Spinal cord (tissue), 10 donors: Measurements from ENCODE around the gene TGOLN2. TPM values are rescaled to one million over a fixed set of nuclear protein-coding genes. Genes with fewer than 3 reads are reported as not detected.

Experiments
- DNase-seq, 6 donors: peaks; one replicate each; pipeline versions ENCODE4 v3.0.0 to v3.0.0-alpha.2; 2013 to 2015; ENCODE audit warnings: low spot score in 6 of 6, low read depth in 4 of 6
- H3K27ac ChIP-seq: one replicate; pipeline ENCODE4 v1.5.1; 2013; ENCODE audit warnings: low read depth, low read length, control low read depth
- H3K27me3 ChIP-seq: one replicate; pipeline ENCODE4 v1.6.1; 2013; ENCODE audit warnings: low read length; ENCODE audit not compliant: control insufficient read depth, insufficient read depth
- H3K36me3 ChIP-seq: one replicate; pipeline ENCODE4 v1.6.1; 2013; ENCODE audit warnings: low read length; ENCODE audit not compliant: control insufficient read depth, insufficient read depth
- H3K4me1 ChIP-seq: one replicate; pipeline ENCODE4 v1.6.1; 2013; ENCODE audit warnings: low read length; ENCODE audit not compliant: control insufficient read depth, insufficient read depth
- H3K4me3 ChIP-seq: one replicate; pipeline ENCODE4 v1.5.1; 2013; ENCODE audit warnings: low read depth, low read length, control low read depth
- H3K9me3 ChIP-seq: one replicate; pipeline ENCODE4 v1.6.1; 2013; ENCODE audit warnings: low read length; ENCODE audit not compliant: control insufficient read depth, insufficient read depth
- WGBS: methylation state at CpG from one replicate; pipeline ENCODE4 v1.1.5; 2013; ENCODE audit warnings: missing lambda C conversion rate; ENCODE audit not compliant: insufficient coverage; 5-methylcytosine and 5-hydroxymethylcytosine counted together
- polyA plus RNA-seq, 2 donors: library from polyadenylated mRNA; unstranded; fragments of 120-200 nt; gene quantifications; one replicate each; pipeline ENCODE4 v1.2.1, GENCODE V29; 2013; ENCODE audit not compliant: insufficient read length in 2 of 2
- total RNA-seq, 2 donors: library from RNA; depleted of rRNA in 1 of 2; stranded (reverse); fragments of 120-200 nt in 1 of 2; fragments of >200 nt in 1 of 2; gene quantifications; one replicate each; pipeline versions ENCODE4 v1.2.3 to v1.2.4, GENCODE V29; 2013 to 2014
- donor health status: healthy.

The TGOLN2 gene
- total and polyA plus RNA-seq, 4 donors = 45.5 to 69.8 (median 64.0) TPM

- no peak for DNase-seq
- H3K4me1 ChIP-seq = peaks cover 7% of the 10 kb centered on the region
- peaks cover 5% of the 10 kb centered on the region for H3K36me3 ChIP-seq
- no peak overlapping the region for H3K27ac ChIP-seq
- no peaks in the 10 kb centered on the region for H3K9me3 ChIP-seq
- H3K27me3 ChIP-seq = no peaks in the 10 kb centered on the region
- WGBS = 71% methylated on average over 8 of the region's 10 CpGs
- H3K4me3 ChIP-seq = no peak overlapping the region
These were observed 39.5 kb downstream of the TGOLN2 start for GRCh38 chr2:85288244-85288725.

GRCh38 chr2:85287721-85288120 is 40.1 kb downstream of the TGOLN2 start:
- H3K36me3 ChIP-seq = peaks cover 6% of the 10 kb centered on the region
- no peak overlapping the region for H3K4me3 ChIP-seq
- WGBS = no CpG with 5 or more reads among the region's 7 CpGs
- no peaks in the 10 kb centered on the region for H3K27me3 ChIP-seq
- H3K9me3 ChIP-seq = no peaks in the 10 kb centered on the region
- DNase-seq = no peak
- H3K27ac ChIP-seq = no peak overlapping the region
- H3K4me1 ChIP-seq = peaks cover 7% of the 10 kb centered on the region

- Histone ChIP-seq H3K4me1 (peaks cover 7% of the 10 kb centered on the region), H3K27me3 (no peaks in the 10 kb centered on the region), H3K9me3 (no peaks in the 10 kb centered on the region), H3K36me3 (peaks cover 6% of the 10 kb centered on the region), H3K4me3 (no peak overlapping the region), H3K27ac (no peak overlapping the region)
- no peak for DNase-seq
- WGBS = 65% methylated on average over 8 of the region's 8 CpGs
These were observed 40.9 kb downstream of the TGOLN2 start for GRCh38 chr2:85286918-85287317.

- no peak overlapping the region for H3K27ac ChIP-seq
- no peak for DNase-seq
- H3K36me3 ChIP-seq = peaks cover 6% of the 10 kb centered on the region
- no peaks in the 10 kb centered on the region for H3K9me3 ChIP-seq
- H3K27me3 ChIP-seq = no peaks in the 10 kb centered on the region
- H3K4me1 ChIP-seq = peaks cover 7% of the 10 kb centered on the region
- no peak overlapping the region for H3K4me3 ChIP-seq
- WGBS = 84% methylated on average over 5 of the region's 8 CpGs
These were observed 44.1 kb downstream of the TGOLN2 start for GRCh38 chr2:85283641-85284040.

GRCh38 chr2:85282914-85283313 is 44.9 kb downstream of the TGOLN2 start:
- Histone ChIP-seq H3K27me3 (no peaks in the 10 kb centered on the region), H3K27ac (no peak overlapping the region), H3K4me3 (no peak overlapping the region), H3K9me3 (no peaks in the 10 kb centered on the region), H3K4me1 (peaks cover 11% of the 10 kb centered on the region), H3K36me3 (peaks cover 6% of the 10 kb centered on the region)
- peak in 1 of 6 donors; percentile 37 for DNase-seq
- WGBS = 63% methylated on average over 4 of the region's 7 CpGs

- WGBS = 75% methylated on average over 4 of the region's 6 CpGs
- Histone ChIP-seq H3K9me3 (no peaks in the 10 kb centered on the region), H3K27ac (no peak overlapping the region), H3K4me1 (peaks cover 24% of the 10 kb centered on the region), H3K27me3 (no peaks in the 10 kb centered on the region), H3K4me3 (no peak overlapping the region), H3K36me3 (peaks cover 6% of the 10 kb centered on the region)
- no peak for DNase-seq
These were observed 46.2 kb downstream of the TGOLN2 start for GRCh38 chr2:85281553-85281952.

GRCh38 chr2:85278361-85278760 is 49.4 kb downstream of the TGOLN2 start:
- no CpG with 5 or more reads among the region's 2 CpGs for WGBS
- H3K4me1 ChIP-seq = peaks cover 28% of the 10 kb centered on the region
- no peaks in the 10 kb centered on the region for H3K9me3 ChIP-seq
- H3K27ac ChIP-seq = peak overlapping the region; percentile 82
- H3K36me3 ChIP-seq = peaks cover 2% of the 10 kb centered on the region
- no peaks in the 10 kb centered on the region for H3K27me3 ChIP-seq
- H3K4me3 ChIP-seq = peak overlapping the region; percentile 24
- no peak for DNase-seq

- WGBS = 36% methylated on average over 14 of the region's 15 CpGs
- H3K36me3 ChIP-seq = no peaks in the 10 kb centered on the region
- H3K4me3 ChIP-seq = peak overlapping the region; percentile 24
- H3K4me1 ChIP-seq = peaks cover 28% of the 10 kb centered on the region
- H3K27ac ChIP-seq = peak overlapping the region; percentile 82
- peak in 3 of 6 donors; percentile 49 to 84 (median 83) for DNase-seq
- H3K9me3 ChIP-seq = no peaks in the 10 kb centered on the region
- H3K27me3 ChIP-seq = no peaks in the 10 kb centered on the region
These were observed 50.2 kb downstream of the TGOLN2 start for GRCh38 chr2:85277416-85278158.

- no peaks in the 10 kb centered on the region for H3K27me3 ChIP-seq
- H3K9me3 ChIP-seq = no peaks in the 10 kb centered on the region
- WGBS = 48% methylated on average over 14 of the region's 14 CpGs
- DNase-seq = no peak
- peaks cover 28% of the 10 kb centered on the region for H3K4me1 ChIP-seq
- H3K36me3 ChIP-seq = no peaks in the 10 kb centered on the region
- H3K27ac ChIP-seq = peak overlapping the region; percentile 42
- H3K4me3 ChIP-seq = no peak overlapping the region
These were observed 51.1 kb downstream of the TGOLN2 start for GRCh38 chr2:85276571-85277118.
